Spleen (tissue), 7 donors: ENCODE measurements around the gene NCAPG2.

Experiments used
- CTCF ChIP-seq, 11 experiments: fragments of 200-600 bp in 7 of 11; fragments of 450-650 bp in 4 of 11; sonication (generic) in 4 of 11; IDR thresholded peaks in 8 of 11; conservative IDR thresholded peaks in 3 of 11; 1 replicate in 7 of 11; 2 replicates in 4 of 11; pipeline versions ENCODE4 v1.4.0 to v1.8.0; 2016 to 2021; ENCODE audit warnings: antibody characterized with exemption in 11 of 11, inconsistent platforms in 4 of 11, mild to moderate bottlenecking in 1 of 11
- POLR2A ChIP-seq, 3 donors: fragments of 450-650 bp; IDR thresholded peaks; one replicate each; pipeline ENCODE4 v1.5.1; 2017; ENCODE audit warnings: antibody characterized with exemption in 3 of 3, mild to moderate bottlenecking in 1 of 3
- POLR2AphosphoS5 ChIP-seq, 3 donors: sonication (generic); formaldehyde crosslinking; IDR thresholded peaks; one replicate each; pipeline ENCODE4 v1.5.1; 2017; ENCODE audit warnings: antibody characterized with exemption in 3 of 3
- donor health status: DM: no; HTN: no; CAD: no; lungs with moderate emphysema.
- donor health status: DM: no; HTN: no; CAD: no.
- donor health status: DM: no; HTN: no; CAD: no.

GRCh38 chr7:158698657-158699195, 5.9 kb downstream of the NCAPG2 start:
- TF ChIP-seq CTCF (IDR thresholded peaks at IDR 0.05 in 8 of 11, conservative IDR thresholded peaks at IDR 0.05 in 3 of 11) (no peak), POLR2AphosphoS5 (IDR thresholded peaks at IDR 0.05) (no peak), POLR2A (IDR thresholded peaks at IDR 0.05) (no peak)
